Embryonic facial prominence (tissue), 1 donor: Measurements from ENCODE around the gene NFASC.

Experiments used
- DNase-seq: peaks from one replicate; pipeline ENCODE4 v3.0.0-alpha.2; 2016; ENCODE audit errors: extremely low spot score

Gene NFASC

GRCh38 chr1:204958317-204959307 is 88.0 kb downstream of the NFASC start:
- no peak for DNase-seq

GRCh38 chr1:204959374-204959773 is 88.7 kb downstream of the NFASC start:
- no peak for DNase-seq

- DNase-seq = no peak
Observed at GRCh38 chr1:204959836-204960235, 89.2 kb downstream of the NFASC start.

- no peak for DNase-seq
Observed at GRCh38 chr1:204960306-204961125, 89.9 kb downstream of the NFASC start.

- no peak for DNase-seq
Observed at GRCh38 chr1:204961765-204962419, 91.2 kb downstream of the NFASC start.

GRCh38 chr1:204962742-204963632 is 92.3 kb downstream of the NFASC start:
- DNase-seq = no peak

GRCh38 chr1:204967451-204967850 is 96.8 kb downstream of the NFASC start:
- DNase-seq = no peak

- DNase-seq = no peak
Observed at GRCh38 chr1:204968135-204968534, 97.5 kb downstream of the NFASC start.

- DNase-seq = no peak
Observed at GRCh38 chr1:204968951-204969350, 98.3 kb downstream of the NFASC start.

GRCh38 chr1:204970937-204971336 is 100.3 kb downstream of the NFASC start:
- no peak for DNase-seq

- DNase-seq = no peak
Observed at GRCh38 chr1:204971517-204972336, 101.1 kb downstream of the NFASC start.

- no peak for DNase-seq
Observed at GRCh38 chr1:204972426-204972825, 101.8 kb downstream of the NFASC start.

- DNase-seq = no peak
Observed at GRCh38 chr1:204973449-204973848, 102.8 kb downstream of the NFASC start.

- no peak for DNase-seq
Observed at GRCh38 chr1:204974327-204974726, 103.7 kb downstream of the NFASC start.

- DNase-seq = no peak
Observed at GRCh38 chr1:204975021-204975420, 104.4 kb downstream of the NFASC start.

GRCh38 chr1:204975568-204976235 is 105.0 kb downstream of the NFASC start:
- DNase-seq = no peak

GRCh38 chr1:204976646-204977045 is 106.0 kb downstream of the NFASC start:
- DNase-seq = no peak

GRCh38 chr1:204977318-204977717 is 106.7 kb downstream of the NFASC start:
- DNase-seq = no peak

- DNase-seq = no peak
Observed at GRCh38 chr1:204978782-204979181, 108.1 kb downstream of the NFASC start.

- DNase-seq = no peak
Observed at GRCh38 chr1:204979306-204979705, 108.6 kb downstream of the NFASC start.
